Tibial nerve (tissue), 3 donors: Measurements from ENCODE around the gene CELA2B.

ENCODE experiments used
- CTCF ChIP-seq, 5 experiments: fragments of 200-600 bp in 3 of 5; fragments of 450-650 bp in 2 of 5; sonication (generic) in 3 of 5; IDR thresholded peaks; one replicate each; pipeline ENCODE4 v1.5.1; 2016 to 2019; ENCODE audit warnings: antibody characterized with exemption in 5 of 5, mild to moderate bottlenecking in 3 of 5, moderate library complexity in 2 of 5
- POLR2A ChIP-seq, 2 donors: fragments of 450-650 bp; IDR thresholded peaks; one replicate each; pipeline ENCODE4 v1.6.1; 2017; ENCODE audit warnings: antibody characterized with exemption in 2 of 2, mild to moderate bottlenecking in 2 of 2, moderate library complexity in 2 of 2

- no peak for TF ChIP-seq CTCF (IDR thresholded peaks at IDR 0.05)
- no peak for TF ChIP-seq POLR2A (IDR thresholded peaks at IDR 0.05)
Measured at GRCh38 chr1:15465674-15466073, 10.2 kb upstream of the CELA2B start.
